SK-N-SH treated with all-trans-retinoic acid at 6 μM for 48 hours (cell line): ENCODE measurements around the gene NT5C3A.
"Not testable (repeated sequence)": the region's sequence is repeated elsewhere in the genome, so short reads cannot be mapped to it uniquely, and the experiment has no call there.

Source experiments
- ATAC-seq: fragments of 200-7000 bp; cut with Tn5 transposase; 3 replicates; pipeline ENCODE4 v1.9.1; 2020; ENCODE audit warnings: mild to moderate bottlenecking, moderate library complexity
- ZFP3 ChIP-seq: fragments of 250-450 bp; sonication (Bioruptor Pico); IDR thresholded peaks from 2 replicates; pipeline ENCODE4 v1.5.0; 2020; ENCODE audit warnings: mild to moderate bottlenecking, moderate library complexity

The NT5C3A gene

GRCh38 chr7:32991068-32991585 lies 71.4 kb downstream of the NT5C3A start:
- peak; percentile 95 for ATAC-seq
- peak; percentile 67; the same call in 1 of the 2 replicates for TF ChIP-seq ZFP3 (CRISPR knock-in tag)

DNA sequence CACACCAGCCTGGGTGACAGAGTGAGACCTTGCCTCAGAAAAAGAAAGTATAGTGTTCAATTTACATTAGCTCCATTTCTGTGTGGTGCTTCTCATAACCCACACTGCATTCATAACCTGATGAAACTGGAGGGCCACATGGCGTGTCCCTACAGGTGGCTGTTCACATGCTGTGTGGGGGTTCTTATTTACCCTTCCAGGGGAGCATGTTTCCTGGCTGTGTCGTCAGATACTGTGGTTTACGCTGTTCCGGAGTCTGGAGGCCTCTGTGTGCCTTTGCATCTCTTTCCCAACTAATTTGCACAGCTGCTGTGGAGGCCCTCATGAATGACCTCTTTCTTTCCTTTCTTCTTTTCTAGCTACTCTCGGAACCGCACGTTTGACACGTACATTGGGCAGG lies 74.4 kb downstream of the NT5C3A start:
- ATAC-seq: not testable (repeated sequence)

DNA sequence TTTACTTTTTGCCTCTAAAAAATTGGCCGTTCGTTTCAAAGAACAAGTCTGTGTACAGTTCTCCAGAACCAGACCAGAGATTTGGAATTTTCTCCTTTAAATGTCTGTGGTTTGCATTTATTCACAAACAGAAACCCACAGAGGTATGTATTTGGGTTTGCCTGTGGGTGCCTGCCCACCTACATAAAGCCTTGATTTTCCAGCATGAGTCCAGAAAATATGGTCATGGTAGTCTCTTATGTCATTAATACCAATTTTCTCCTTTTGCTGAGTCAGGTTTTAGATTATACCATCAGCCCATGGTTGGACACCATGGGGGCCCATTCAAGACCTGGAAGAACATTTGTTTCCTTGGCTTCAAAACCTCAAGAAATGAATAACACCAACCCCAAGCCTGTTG lies 82.7 kb downstream of the NT5C3A start:
- ATAC-seq: not testable (repeated sequence)

- ATAC-seq: not testable (repeated sequence)
Observed at GRCh38 chr7:32979246-32979645, 83.3 kb downstream of the NT5C3A start.

DNA sequence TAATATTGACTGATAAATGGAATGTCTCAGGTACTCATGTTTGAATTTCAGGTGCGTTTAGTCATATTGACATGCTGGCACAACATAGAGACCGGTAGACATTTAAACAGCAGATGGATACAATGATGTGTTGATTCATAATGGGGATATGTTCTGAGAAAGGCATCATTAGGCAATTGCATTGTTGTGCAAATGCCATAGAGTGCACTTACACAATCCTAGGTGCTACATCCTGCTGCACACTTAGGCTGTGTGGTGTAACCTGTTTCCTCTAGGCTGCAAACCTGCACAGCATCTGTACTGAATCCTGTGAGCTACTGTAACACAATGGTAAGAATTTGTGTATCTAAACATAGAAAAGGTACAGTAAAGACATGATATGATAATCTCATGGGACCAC lies 85.4 kb downstream of the NT5C3A start:
- ATAC-seq: not testable (repeated sequence)

- ATAC-seq: peak; percentile 51
Observed at GRCh38 chr7:32971967-32972366, 90.6 kb downstream of the NT5C3A start.

- ATAC-seq: not testable (repeated sequence)
Observed at GRCh38 chr7:32967268-32967582, 95.4 kb downstream of the NT5C3A start.

- not testable (repeated sequence) for ATAC-seq
Observed at GRCh38 chr7:32966489-32967267, 95.9 kb downstream of the NT5C3A start.

- ATAC-seq: peak; percentile 95
Observed at GRCh38 chr7:32964461-32965159, 98.0 kb downstream of the NT5C3A start.
